GM23248 (cell line): ENCODE measurements around the gene KCTD16. TPM values are rescaled to one million over a fixed set of nuclear protein-coding genes. Genes with fewer than 3 reads are reported as not detected.

Source experiments
- DNase-seq: peaks from one replicate; pipeline ENCODE4 v3.0.0-alpha.2; 2015
- H2AFZ ChIP-seq: fragments of 200-600 bp; sonication (generic); 2 replicates; pipeline ENCODE4 v1.6.1; 2016; ENCODE audit warnings: antibody characterized with exemption
- H3F3A ChIP-seq: fragments of 200-600 bp; sonication (generic); 2 replicates; pipeline ENCODE4 v1.6.1; 2016; ENCODE audit warnings: mild to moderate bottlenecking, antibody characterized with exemption, mixed run types; ENCODE audit not compliant: insufficient read depth
- H3K27ac ChIP-seq: fragments of 200-600 bp; sonication (generic); 2 replicates; pipeline ENCODE4 v1.5.1; 2016; ENCODE audit warnings: mild to moderate bottlenecking
- H3K27me3 ChIP-seq: fragments of 200-600 bp; sonication (generic); replicated peaks from 2 replicates; pipeline ENCODE4 v1.6.1; 2016; ENCODE audit warnings: mild to moderate bottlenecking; ENCODE audit not compliant: insufficient read depth
- H3K36me3 ChIP-seq: fragments of 200-600 bp; sonication (generic); 2 replicates; pipeline ENCODE4 v1.6.1; 2016; ENCODE audit warnings: low read depth, mild to moderate bottlenecking
- H3K4me1 ChIP-seq: fragments of 200-600 bp; sonication (generic); 2 replicates; pipeline ENCODE4 v1.6.1; 2016; ENCODE audit warnings: mild to moderate bottlenecking; ENCODE audit not compliant: insufficient read depth
- H3K4me2 ChIP-seq: fragments of 200-600 bp; sonication (generic); one replicate; pipeline ENCODE4 v1.6.1; 2016; ENCODE audit warnings: mild to moderate bottlenecking; ENCODE audit not compliant: unreplicated experiment
- H3K4me3 ChIP-seq: fragments of 200-600 bp; sonication (generic); 2 replicates; pipeline ENCODE4 v1.5.1; 2016; ENCODE audit warnings: mild to moderate bottlenecking
- H3K79me2 ChIP-seq: fragments of 200-600 bp; sonication (generic); 2 replicates; pipeline ENCODE4 v1.6.1; 2016; ENCODE audit warnings: mild to moderate bottlenecking; ENCODE audit not compliant: insufficient read depth
- H3K9ac ChIP-seq: fragments of 200-600 bp; sonication (generic); 2 replicates; pipeline ENCODE4 v1.6.1; 2016; ENCODE audit warnings: mild to moderate bottlenecking
- H3K9me2 ChIP-seq: fragments of 200-600 bp; sonication (generic); 2 replicates; pipeline ENCODE4 v1.6.1; 2016; ENCODE audit warnings: mixed run types, mild to moderate bottlenecking, moderate library complexity; ENCODE audit not compliant: insufficient read depth
- H3K9me3 ChIP-seq: fragments of 200-600 bp; sonication (generic); one replicate; pipeline ENCODE4 v1.6.1; 2017; ENCODE audit warnings: low read depth
- H4K20me1 ChIP-seq: fragments of 200-600 bp; sonication (generic); 2 replicates; pipeline ENCODE4 v1.6.0; 2016; ENCODE audit not compliant: insufficient read depth
- EZH2 ChIP-seq: fragments of 200-600 bp; sonication (generic); IDR thresholded peaks from 2 replicates; pipeline ENCODE4 v1.6.1; 2018; ENCODE audit warnings: antibody characterized with exemption, mild to moderate bottlenecking; ENCODE audit not compliant: insufficient read depth, poor library complexity, severe bottlenecking
- EZH2phosphoT487 ChIP-seq: fragments of 200-600 bp; sonication (generic); IDR thresholded peaks from 2 replicates; pipeline ENCODE4 v1.6.1; 2018; ENCODE audit warnings: antibody characterized with exemption, moderate library complexity, mild to moderate bottlenecking, low read depth; ENCODE audit not compliant: insufficient read depth
- WGBS, 2 experiments: methylation state at CpG; one replicate each; pipeline ENCODE4 v1.1.6; 2015 to 2017; ENCODE audit warnings: low lambda C conversion rate in 2 of 2, low coverage in 1 of 2; ENCODE audit errors: missing lambda C conversion rate in 2 of 2; 5-methylcytosine and 5-hydroxymethylcytosine counted together
- in situ Hi-C: fragments of 300-500 bp; cut with MboI; formaldehyde crosslinking; loops from 2 replicates; pipeline ENCODE4 v1.15.0; 2020
- polyA plus RNA-seq: library from polyadenylated mRNA; unstranded; fragments of >200 nt; fragmentation: Nextera tagmentation; extraction: Ambion mirVana; gene quantifications from 2 replicates; pipeline ENCODE4 v1.2.1, GENCODE V29; 2016
- total RNA-seq: library from RNA; depleted of rRNA; stranded (reverse); fragments of >200 nt; shearing (Covaris generic); gene quantifications from 2 replicates; pipeline ENCODE4 v1.2.3, GENCODE V29; 2014

The KCTD16 gene
- total and polyA plus RNA-seq, 2 experiments from 2014 or later: 0.25 to 0.65 TPM

- H3K9me3 ChIP-seq: no peaks in the 10 kb centered on the region
- no peak overlapping the region for H2AFZ ChIP-seq
- H3K27ac ChIP-seq: no peak overlapping the region
- H3K79me2 ChIP-seq: no peaks in the 10 kb centered on the region
- no peaks in the 10 kb centered on the region for H3K27me3 ChIP-seq
- WGBS, 2 experiments: 68 to 74% methylated on average over 4 of the region's 4 CpGs
- H3K9ac ChIP-seq: no peak overlapping the region
- in situ Hi-C loops: no loop called here
- H4K20me1 ChIP-seq: no peaks in the 10 kb centered on the region
- H3K4me1 ChIP-seq: no peaks in the 10 kb centered on the region
- H3K36me3 ChIP-seq: no peaks in the 10 kb centered on the region
- TF ChIP-seq EZH2phosphoT487: no peak
- TF ChIP-seq EZH2: no peak
- no peak overlapping the region for H3K4me2 ChIP-seq
- no peaks in the 10 kb centered on the region for H3K9me2 ChIP-seq
- no peak for DNase-seq
- no peaks in the 10 kb centered on the region for H3F3A ChIP-seq
- no peak overlapping the region for H3K4me3 ChIP-seq
Measured at GRCh38 chr5:144403817-144404420, 233.2 kb downstream of the KCTD16 start.

GRCh38 chr5:144404672-144405071 lies 234.0 kb downstream of the KCTD16 start:
- Histone ChIP-seq H3K4me2 (no peak overlapping the region), H3K9me2 (no peaks in the 10 kb centered on the region), H3K27ac (no peak overlapping the region), H3F3A (no peaks in the 10 kb centered on the region), H4K20me1 (no peaks in the 10 kb centered on the region), H3K4me3 (no peak overlapping the region), H3K9me3 (no peaks in the 10 kb centered on the region), H3K36me3 (no peaks in the 10 kb centered on the region), H3K9ac (no peak overlapping the region), H2AFZ (no peak overlapping the region), H3K27me3 (no peaks in the 10 kb centered on the region), H3K79me2 (no peaks in the 10 kb centered on the region), H3K4me1 (no peaks in the 10 kb centered on the region)
- no peak for TF ChIP-seq EZH2
- no peak for TF ChIP-seq EZH2phosphoT487
- DNase-seq: no peak
- 50 to 58% methylated on average over 1 of the region's 1 CpG for WGBS, 2 experiments
- in situ Hi-C loops: no loop called here

- no peaks in the 10 kb centered on the region for H4K20me1 ChIP-seq
- H3K4me3 ChIP-seq: no peak overlapping the region
- H3K27ac ChIP-seq: no peak overlapping the region
- no peaks in the 10 kb centered on the region for H3K79me2 ChIP-seq
- H3K4me1 ChIP-seq: no peaks in the 10 kb centered on the region
- H3K9me2 ChIP-seq: no peaks in the 10 kb centered on the region
- no peaks in the 10 kb centered on the region for H3F3A ChIP-seq
- TF ChIP-seq EZH2: no peak
- TF ChIP-seq EZH2phosphoT487: no peak
- no peak overlapping the region for H3K4me2 ChIP-seq
- H3K36me3 ChIP-seq: no peaks in the 10 kb centered on the region
- H3K9ac ChIP-seq: no peak overlapping the region
- no peak for DNase-seq
- H3K9me3 ChIP-seq: no peaks in the 10 kb centered on the region
- H3K27me3 ChIP-seq: no peaks in the 10 kb centered on the region
- in situ Hi-C loops: no loop called here
- 62 to 72% methylated on average over 3 of the region's 3 CpGs for WGBS, 2 experiments
- no peak overlapping the region for H2AFZ ChIP-seq
Measured at GRCh38 chr5:144405991-144406390, 235.3 kb downstream of the KCTD16 start.

GRCh38 chr5:144406442-144406841 lies 235.8 kb downstream of the KCTD16 start:
- Histone ChIP-seq H3K4me3 (no peak overlapping the region), H2AFZ (no peak overlapping the region), H3K4me1 (no peaks in the 10 kb centered on the region), H3K27ac (no peak overlapping the region), H3K36me3 (no peaks in the 10 kb centered on the region), H3K9ac (no peak overlapping the region), H3F3A (no peaks in the 10 kb centered on the region), H3K27me3 (no peaks in the 10 kb centered on the region), H3K79me2 (no peaks in the 10 kb centered on the region), H3K9me2 (no peaks in the 10 kb centered on the region), H3K4me2 (no peak overlapping the region), H3K9me3 (no peaks in the 10 kb centered on the region), H4K20me1 (no peaks in the 10 kb centered on the region)
- in situ Hi-C loops: no loop called here
- TF ChIP-seq EZH2phosphoT487 (no peak), EZH2 (no peak)
- no peak for DNase-seq
- 56 to 64% methylated on average over 7 of the region's 7 CpGs for WGBS, 2 experiments
